ENCODE data around the gene MRPL40.

The MRPL40 gene

GRCh38 chr22:19432133-19432851 is at the start of gene MRPL40:
Gene MRPL40 (plus strand): TSS chr22:19432545. CDS start chr22:19432555, 10 bp downstream.
- DNase-seq, result peak; percentile 72

GRCh38 chr22:19383292-19383691 is 49.1 kb upstream of the MRPL40 start:
- no peak for DNase-seq

- DNase-seq, result no peak
These were observed 47.0 kb upstream of the MRPL40 start for GRCh38 chr22:19385221-19385906.

- DNase-seq, result no peak
These were observed 46.1 kb upstream of the MRPL40 start for GRCh38 chr22:19386248-19386647.

- no peak for DNase-seq
These were observed 45.3 kb upstream of the MRPL40 start for GRCh38 chr22:19387038-19387437.

GRCh38 chr22:19387575-19387974 is 44.8 kb upstream of the MRPL40 start:
- no peak for DNase-seq

GRCh38 chr22:19393704-19394103 is 38.6 kb upstream of the MRPL40 start:
- DNase-seq, result no peak

- no peak for DNase-seq
These were observed 37.9 kb upstream of the MRPL40 start for GRCh38 chr22:19394274-19395050.

- DNase-seq, result no peak
These were observed 37.1 kb upstream of the MRPL40 start for GRCh38 chr22:19395276-19395675.

GRCh38 chr22:19396561-19396933 is 35.8 kb upstream of the MRPL40 start:
- no peak for DNase-seq

GRCh38 chr22:19396934-19397733 is 35.2 kb upstream of the MRPL40 start:
- DNase-seq, result peak; percentile 47

- DNase-seq, result peak; percentile 35
These were observed 34.6 kb upstream of the MRPL40 start for GRCh38 chr22:19397734-19398104.

GRCh38 chr22:19398206-19398605 is 34.1 kb upstream of the MRPL40 start:
- peak; percentile 43 for DNase-seq

- no peak for DNase-seq
These were observed 33.7 kb upstream of the MRPL40 start for GRCh38 chr22:19398652-19399051.

- DNase-seq, result no peak
These were observed 31.5 kb upstream of the MRPL40 start for GRCh38 chr22:19400881-19401280.

- no peak for DNase-seq
These were observed 30.9 kb upstream of the MRPL40 start for GRCh38 chr22:19401483-19401882.

- no peak for DNase-seq
These were observed 29.6 kb upstream of the MRPL40 start for GRCh38 chr22:19402642-19403191.

- DNase-seq, result no peak
These were observed 27.7 kb upstream of the MRPL40 start for GRCh38 chr22:19404676-19405075.

- no peak for DNase-seq
These were observed 27.2 kb upstream of the MRPL40 start for GRCh38 chr22:19405133-19405532.

GRCh38 chr22:19405652-19406051 is 26.7 kb upstream of the MRPL40 start:
- no peak for DNase-seq

GRCh38 chr22:19406281-19406811 is 26.0 kb upstream of the MRPL40 start:
- no peak for DNase-seq

GRCh38 chr22:19406846-19407245 is 25.5 kb upstream of the MRPL40 start:
- no peak for DNase-seq
